Neural progenitor cell (in vitro differentiated cells): Measurements from ENCODE around the gene CAPN15. TPM values are rescaled to one million over a fixed set of nuclear protein-coding genes. Genes with fewer than 3 reads are reported as not detected.

ENCODE experiments used
- DNase-seq: peaks from one replicate; pipeline ENCODE4 v3.0.0-alpha.2; 2016; ENCODE audit warnings: low spot score
- H2AFZ ChIP-seq: fragments of 200-600 bp; sonication (generic); replicated peaks from 2 replicates; pipeline ENCODE4 v1.6.1; 2016; ENCODE audit warnings: antibody characterized with exemption
- H3F3A ChIP-seq: fragments of 200-600 bp; sonication (generic); 2 replicates; pipeline ENCODE4 v1.6.1; 2016; ENCODE audit warnings: antibody characterized with exemption, low read depth
- H3K27ac ChIP-seq: fragments of 200-600 bp; sonication (generic); 2 replicates; pipeline ENCODE4 v1.5.1; 2016; ENCODE audit warnings: mild to moderate bottlenecking
- H3K27me3 ChIP-seq: fragments of 200-600 bp; sonication (generic); 2 replicates; pipeline ENCODE4 v1.6.1; 2016; ENCODE audit warnings: mild to moderate bottlenecking, moderate library complexity
- H3K36me3 ChIP-seq: fragments of 200-600 bp; sonication (generic); 2 replicates; pipeline ENCODE4 v1.5.1; 2016
- H3K4me1 ChIP-seq: fragments of 200-600 bp; sonication (generic); 2 replicates; pipeline ENCODE4 v1.6.1; 2016; ENCODE audit warnings: mixed run types
- H3K4me2 ChIP-seq: fragments of 200-600 bp; sonication (generic); 2 replicates; pipeline ENCODE4 v1.6.1; 2016
- H3K4me3 ChIP-seq: fragments of 200-600 bp; sonication (generic); 2 replicates; pipeline ENCODE4 v1.5.1; 2016
- H3K79me2 ChIP-seq: fragments of 200-600 bp; sonication (generic); 2 replicates; pipeline ENCODE4 v1.6.1; 2016; ENCODE audit warnings: low read depth
- H3K9ac ChIP-seq: fragments of 200-600 bp; sonication (generic); 2 replicates; pipeline ENCODE4 v1.6.1; 2016
- H3K9me3 ChIP-seq: fragments of 200-600 bp; sonication (generic); 2 replicates; pipeline ENCODE4 v1.5.1; 2016; ENCODE audit warnings: low read depth
- H4K20me1 ChIP-seq: fragments of 200-600 bp; sonication (generic); 2 replicates; pipeline ENCODE4 v1.6.1; 2016; ENCODE audit warnings: low read depth
- H3K27ac Mint-ChIP-seq: 3 replicates; pipeline ENCODE4 v1.8.0; 2021; ENCODE audit warnings: mixed read lengths
- H3K27me3 Mint-ChIP-seq: 2 replicates; pipeline ENCODE4 v1.8.0; 2022; ENCODE audit warnings: low read depth, mild to moderate bottlenecking, inconsistent platforms, moderate library complexity, mixed read lengths; ENCODE audit not compliant: insufficient read depth
- H3K36me3 Mint-ChIP-seq: 3 replicates; pipeline ENCODE4 v1.8.0; 2021; ENCODE audit warnings: mixed read lengths
- H3K4me1 Mint-ChIP-seq: 3 replicates; pipeline ENCODE4 v1.8.0; 2021; ENCODE audit warnings: mixed read lengths
- H3K4me3 Mint-ChIP-seq: 3 replicates; pipeline ENCODE4 v1.8.0; 2021; ENCODE audit warnings: mild to moderate bottlenecking, moderate library complexity, mixed read lengths
- H3K9me3 Mint-ChIP-seq: 3 replicates; pipeline ENCODE4 v1.8.0; 2020; ENCODE audit warnings: mixed read lengths
- CTCF ChIP-seq: fragments of 200-600 bp; sonication (generic); IDR thresholded peaks from 2 replicates; pipeline ENCODE4 v1.5.1; 2017; ENCODE audit warnings: antibody characterized with exemption, mild to moderate bottlenecking
- EZH2 ChIP-seq: fragments of 200-600 bp; sonication (generic); IDR thresholded peaks from 2 replicates; pipeline ENCODE4 v1.6.1; 2017; ENCODE audit warnings: antibody characterized with exemption, mild to moderate bottlenecking, moderate library complexity
- EZH2phosphoT487 ChIP-seq: fragments of 200-600 bp; sonication (generic); IDR thresholded peaks from 2 replicates; pipeline ENCODE4 v1.6.1; 2017; ENCODE audit warnings: antibody characterized with exemption
- total RNA-seq: library from RNA; depleted of rRNA; stranded (reverse); fragments of >200 nt; gene quantifications from 2 replicates; pipeline ENCODE4 v1.2.3, GENCODE V29; 2015; ENCODE audit warnings: low replicate concordance

The CAPN15 gene
- total RNA-seq, 1 donor from 2014 or later = 6.8 TPM

GRCh38 chr16:534856-535445, 7.4 kb downstream of the CAPN15 start:
- Mint-ChIP-seq H3K27me3 (no peaks in the 10 kb centered on the region), H3K4me1 (peaks cover 3% of the 10 kb centered on the region), H3K9me3 (no peaks in the 10 kb centered on the region), H3K27ac (no peak overlapping the region), H3K36me3 (no peaks in the 10 kb centered on the region), H3K4me3 (no peak overlapping the region)
- no peak for DNase-seq
- Histone ChIP-seq H3F3A (peaks cover 5% of the 10 kb centered on the region), H4K20me1 (peaks cover 66% of the 10 kb centered on the region), H3K27ac (no peak overlapping the region), H3K4me1 (no peaks in the 10 kb centered on the region), H3K36me3 (no peaks in the 10 kb centered on the region), H3K9me3 (no peaks in the 10 kb centered on the region), H2AFZ (no peak overlapping the region), H3K27me3 (no peaks in the 10 kb centered on the region), H3K79me2 (peaks cover 61% of the 10 kb centered on the region), H3K4me3 (no peak overlapping the region), H3K9ac (no peak overlapping the region), H3K4me2 (no peak overlapping the region)
- TF ChIP-seq CTCF (no peak), EZH2phosphoT487 (no peak), EZH2 (no peak)

GRCh38 chr16:535446-536405, 8.2 kb downstream of the CAPN15 start:
- Histone ChIP-seq H3F3A (peaks cover 5% of the 10 kb centered on the region), H4K20me1 (peaks cover 65% of the 10 kb centered on the region), H2AFZ (no peak overlapping the region), H3K79me2 (peaks cover 53% of the 10 kb centered on the region), H3K4me3 (no peak overlapping the region), H3K9ac (no peak overlapping the region), H3K36me3 (no peaks in the 10 kb centered on the region), H3K9me3 (no peaks in the 10 kb centered on the region), H3K4me1 (no peaks in the 10 kb centered on the region), H3K27ac (no peak overlapping the region), H3K4me2 (no peak overlapping the region), H3K27me3 (no peaks in the 10 kb centered on the region)
- no peaks in the 10 kb centered on the region for H3K9me3 Mint-ChIP-seq
- H3K27me3 Mint-ChIP-seq = no peaks in the 10 kb centered on the region
- DNase-seq = no peak
- no peak overlapping the region for H3K27ac Mint-ChIP-seq
- no peaks in the 10 kb centered on the region for H3K4me1 Mint-ChIP-seq
- H3K4me3 Mint-ChIP-seq = no peak overlapping the region
- TF ChIP-seq EZH2phosphoT487 = no peak
- TF ChIP-seq EZH2 = no peak
- no peaks in the 10 kb centered on the region for H3K36me3 Mint-ChIP-seq

- Histone ChIP-seq H3F3A (peaks cover 5% of the 10 kb centered on the region), H3K36me3 (no peaks in the 10 kb centered on the region), H3K4me1 (no peaks in the 10 kb centered on the region), H3K27ac (no peak overlapping the region), H3K4me3 (no peak overlapping the region), H3K9ac (no peak overlapping the region), H3K27me3 (no peaks in the 10 kb centered on the region), H4K20me1 (peaks cover 56% of the 10 kb centered on the region), H3K79me2 (peaks cover 43% of the 10 kb centered on the region), H2AFZ (no peak overlapping the region), H3K9me3 (no peaks in the 10 kb centered on the region), H3K4me2 (no peak overlapping the region)
- H3K4me1 Mint-ChIP-seq = no peaks in the 10 kb centered on the region
- no peaks in the 10 kb centered on the region for H3K36me3 Mint-ChIP-seq
- no peak for DNase-seq
- H3K9me3 Mint-ChIP-seq = no peaks in the 10 kb centered on the region
- H3K27me3 Mint-ChIP-seq = no peaks in the 10 kb centered on the region
- TF ChIP-seq EZH2 (no peak), CTCF (no peak), EZH2phosphoT487 (no peak)
- H3K4me3 Mint-ChIP-seq = no peak overlapping the region
- no peak overlapping the region for H3K27ac Mint-ChIP-seq
Observed at GRCh38 chr16:536746-537145, 9.2 kb downstream of the CAPN15 start.
